Measurements from ENCODE around the gene KIAA1614.

The KIAA1614 gene, protein sequence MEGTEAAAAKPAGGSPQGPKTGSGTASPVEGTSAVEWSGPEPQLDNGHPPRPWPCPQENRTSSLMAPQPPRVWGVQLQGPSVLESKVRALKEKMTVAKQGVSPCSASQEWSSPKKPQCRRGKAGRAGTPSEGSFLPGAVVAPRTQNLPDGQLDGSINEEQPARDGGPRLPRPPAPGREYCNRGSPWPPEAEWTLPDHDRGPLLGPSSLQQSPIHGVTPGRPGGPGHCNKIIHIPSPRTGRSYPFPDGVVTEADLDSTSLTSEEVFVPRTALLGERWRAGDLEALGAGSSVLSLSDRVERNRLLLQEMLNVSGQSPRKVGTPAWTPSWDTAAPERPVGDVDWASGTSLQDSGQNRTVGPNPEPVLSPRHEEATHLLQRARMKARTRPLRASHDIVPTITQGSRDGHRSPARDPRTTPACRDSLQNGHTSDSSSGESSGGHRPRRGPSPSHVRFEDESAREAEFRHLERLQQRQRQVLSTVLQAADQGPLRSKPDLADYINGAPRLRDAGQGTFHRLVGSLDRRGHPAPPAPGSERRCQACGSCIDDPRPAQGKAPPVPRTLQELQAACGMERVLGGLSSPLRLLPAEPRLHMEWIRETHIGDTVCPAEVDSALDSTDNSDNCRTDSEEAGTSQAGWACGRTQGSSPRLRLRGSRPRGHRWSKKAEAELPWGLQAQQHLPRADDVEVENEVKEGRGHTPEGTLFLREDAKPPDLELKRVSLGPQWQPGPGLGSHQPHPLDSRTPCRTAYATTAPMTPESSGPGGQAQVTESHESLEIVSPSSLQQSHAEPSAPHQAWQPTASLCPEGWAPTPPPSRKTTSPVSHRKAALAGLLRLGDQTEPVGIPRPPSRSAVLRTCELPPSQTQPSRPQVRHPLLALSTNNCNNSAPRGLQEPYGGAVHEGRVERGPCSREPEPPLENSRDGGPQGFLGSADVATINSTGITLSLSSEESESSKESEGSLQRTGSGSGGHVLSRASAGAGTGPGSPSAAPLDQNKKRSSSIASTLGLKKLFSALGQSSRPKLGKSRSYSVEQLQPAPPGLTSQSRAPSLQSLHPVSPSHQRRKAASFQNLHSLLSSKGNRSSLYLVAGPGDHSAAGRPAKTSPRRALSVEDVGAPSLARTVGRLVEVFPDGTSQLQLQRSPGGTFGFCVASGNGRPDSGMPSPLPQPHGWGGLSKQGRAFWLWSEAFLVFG

DNA sequence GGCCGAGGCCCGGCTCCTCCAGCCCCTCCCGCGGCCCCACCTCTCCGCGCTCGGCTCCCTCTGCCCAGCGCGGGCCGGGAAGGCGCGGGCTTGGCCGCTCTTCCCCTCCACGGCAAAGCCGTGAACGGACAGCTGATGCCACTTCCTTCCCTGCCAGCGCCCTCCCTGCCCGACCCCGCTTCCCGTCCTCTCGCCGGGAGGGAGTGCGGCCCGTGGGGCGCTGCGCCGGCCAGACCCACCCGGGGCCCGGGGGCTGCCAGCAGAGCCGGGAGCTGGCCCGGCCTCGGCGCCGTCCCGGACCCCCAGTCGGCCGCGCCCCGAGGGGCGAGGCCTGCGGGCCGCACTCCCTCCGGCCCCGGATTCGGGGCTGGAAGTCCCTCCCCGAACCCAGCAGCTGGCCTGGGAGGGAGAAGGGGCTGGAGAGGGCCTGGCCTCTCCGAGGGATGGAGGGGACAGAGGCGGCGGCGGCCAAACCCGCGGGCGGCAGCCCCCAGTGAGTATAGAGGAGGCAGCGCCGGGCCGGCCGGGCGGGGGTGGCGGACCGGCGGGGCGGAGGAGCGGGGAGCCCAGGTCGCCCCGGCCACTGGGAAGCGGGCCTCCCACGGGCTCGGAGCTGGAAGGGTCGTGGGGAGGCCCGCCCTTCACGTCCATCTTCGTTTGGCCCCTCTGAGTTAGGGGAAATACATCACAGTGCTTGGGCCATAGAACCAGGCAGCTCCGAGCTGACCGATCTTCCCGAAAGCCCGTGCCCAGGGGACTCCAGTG lies at the start of gene KIAA1614:
Gene KIAA1614 (plus strand): TSS at position 97 of the 765 bp plus-strand sequence. CDS start 347 bp downstream, at position 444.
- Mint-ChIP-seq H3K9me3 (ENCODE audit: low read depth) (no peaks in the 10 kb centered on the region), H3K36me3 (no peaks in the 10 kb centered on the region), H3K27me3 (peaks cover 28% of the 10 kb centered on the region), H3K4me3 (peak within 1 kb of the TSS; percentile 59), H3K27ac (no peak within 1 kb of the TSS), H3K4me1 (ENCODE audit: low read depth) (peaks cover 5% of the 10 kb centered on the region)

DNA sequence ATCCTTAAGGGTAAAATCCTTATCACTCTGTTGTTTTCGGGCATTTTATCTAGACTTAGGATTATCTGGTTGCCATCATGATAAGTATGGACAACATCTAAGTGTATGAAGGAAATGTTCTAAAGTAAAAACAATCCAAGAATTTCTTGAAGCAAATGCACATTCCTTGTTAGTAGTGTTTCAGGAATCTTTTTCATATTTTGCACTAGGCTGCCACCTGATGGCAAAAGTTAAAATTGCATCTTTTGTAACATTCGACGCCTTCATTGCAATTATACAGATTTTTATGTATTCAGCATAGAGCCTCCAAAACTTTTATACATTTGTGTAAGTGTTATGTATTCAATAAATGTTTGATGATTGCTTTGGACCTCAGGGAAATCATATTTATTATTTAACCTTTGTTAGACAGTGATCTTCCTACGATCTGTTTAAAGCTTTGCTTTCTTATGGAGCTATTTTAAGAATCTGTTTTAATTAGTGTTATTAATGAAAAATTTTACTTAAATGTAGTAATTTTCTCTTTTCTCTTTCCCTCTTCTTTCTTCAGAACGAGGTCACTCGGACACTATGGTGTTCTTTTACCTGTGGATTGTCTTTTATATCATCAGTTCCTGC lies 49.4 kb upstream of the KIAA1614 start:
- H3K36me3 Mint-ChIP-seq = peaks cover 6% of the 10 kb centered on the region
- no peak overlapping the region for H3K4me3 Mint-ChIP-seq
- H3K27me3 Mint-ChIP-seq = no peaks in the 10 kb centered on the region
- H3K9me3 Mint-ChIP-seq (ENCODE audit: low read depth) = no peaks in the 10 kb centered on the region
- no peak overlapping the region for H3K27ac Mint-ChIP-seq
- no peaks in the 10 kb centered on the region for H3K4me1 Mint-ChIP-seq (ENCODE audit: low read depth)

DNA sequence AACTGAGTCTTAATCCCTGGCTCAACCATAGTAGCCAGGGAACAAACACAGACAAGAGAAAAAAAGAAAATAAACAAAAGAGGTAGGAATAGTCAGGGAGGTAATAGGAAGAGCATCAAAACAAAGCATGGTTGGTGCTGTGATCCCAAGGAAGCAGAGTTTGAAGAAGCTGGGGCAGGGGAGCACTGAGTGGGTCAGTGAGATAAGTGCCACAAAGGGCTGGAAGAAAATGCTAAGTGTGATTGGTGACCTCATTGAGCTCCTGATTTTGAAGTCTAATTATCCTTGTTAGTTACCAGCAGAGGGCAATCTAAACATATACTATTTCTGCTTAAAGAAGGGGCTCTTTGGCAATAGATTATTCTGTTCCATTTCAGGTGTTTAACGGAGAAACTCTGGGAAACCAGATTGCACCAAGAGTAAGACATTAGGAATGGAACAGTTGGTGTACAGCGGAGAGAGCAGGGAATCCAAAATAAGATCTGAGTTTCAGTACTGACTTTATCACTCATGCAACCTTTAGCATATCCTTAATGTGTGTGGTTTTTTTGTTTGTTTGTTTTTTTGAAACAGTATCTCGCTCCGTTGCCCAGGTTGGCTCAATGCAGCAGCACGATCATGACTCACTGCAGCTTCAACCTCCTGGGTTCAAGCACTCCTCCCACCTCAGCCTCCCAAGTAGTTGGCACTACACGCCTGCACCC lies 30.7 kb upstream of the KIAA1614 start:
- H3K36me3 Mint-ChIP-seq = peaks cover 13% of the 10 kb centered on the region
- no peaks in the 10 kb centered on the region for H3K9me3 Mint-ChIP-seq (ENCODE audit: low read depth)
- no peaks in the 10 kb centered on the region for H3K4me1 Mint-ChIP-seq (ENCODE audit: low read depth)
- no peak overlapping the region for H3K4me3 Mint-ChIP-seq
- H3K27ac Mint-ChIP-seq = peak overlapping the region; percentile 23
- H3K27me3 Mint-ChIP-seq = no peaks in the 10 kb centered on the region

DNA sequence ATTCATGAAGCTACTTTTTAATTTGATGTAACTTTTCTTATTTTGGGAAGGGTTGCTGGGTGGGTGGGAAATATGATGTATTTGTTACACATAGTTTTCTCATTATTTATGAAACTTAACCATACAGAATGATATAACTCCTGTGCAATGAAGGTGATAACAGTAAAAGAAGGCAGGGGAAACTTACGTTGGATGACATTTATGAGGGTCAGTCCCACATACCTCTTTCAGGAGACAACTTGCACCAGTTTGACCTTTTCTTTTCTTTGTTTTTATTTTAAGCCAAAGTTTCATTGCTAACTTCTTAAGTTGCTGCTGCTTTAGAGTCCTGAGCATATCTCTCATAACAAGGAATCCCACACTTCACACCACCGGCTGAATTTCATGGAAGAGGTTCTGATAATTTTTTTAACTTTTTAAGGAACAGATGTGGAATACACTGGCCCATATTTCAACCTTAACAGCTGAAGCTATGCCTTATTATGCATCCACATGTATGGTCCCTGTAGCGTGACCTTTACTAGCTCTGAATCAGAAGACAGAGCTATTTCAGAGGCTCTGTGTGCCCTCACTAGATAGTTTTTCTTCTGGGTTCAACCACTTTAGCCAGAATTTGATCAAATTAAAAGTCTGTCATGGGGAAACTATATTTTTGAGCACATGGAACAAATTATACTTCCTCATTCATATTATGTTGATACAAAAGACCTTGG lies 28.0 kb upstream of the KIAA1614 start:
- H3K27me3 Mint-ChIP-seq = no peaks in the 10 kb centered on the region
- H3K27ac Mint-ChIP-seq = no peak overlapping the region

DNA sequence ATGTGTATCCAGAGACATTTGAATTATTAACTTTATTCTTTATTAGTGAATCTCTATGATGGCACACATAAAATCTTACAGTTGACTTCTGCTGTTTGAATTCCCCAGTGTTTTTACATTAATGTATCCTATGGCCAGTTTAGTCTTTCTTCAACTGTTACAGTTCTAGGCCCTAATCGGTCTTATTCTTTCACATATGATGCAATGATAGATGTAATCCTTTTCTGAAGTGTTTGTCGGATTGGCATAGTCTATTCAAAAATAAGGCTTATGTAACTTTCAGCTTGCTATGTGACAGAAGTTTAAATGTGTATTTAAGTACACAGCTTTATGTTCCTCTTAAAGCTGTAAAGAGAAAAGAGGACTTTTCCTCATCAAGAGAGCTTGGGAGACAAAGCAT lies 26.4 kb upstream of the KIAA1614 start:
- Mint-ChIP-seq H3K4me3 (no peak overlapping the region), H3K9me3 (ENCODE audit: low read depth) (no peaks in the 10 kb centered on the region), H3K36me3 (peaks cover 13% of the 10 kb centered on the region), H3K4me1 (ENCODE audit: low read depth) (no peaks in the 10 kb centered on the region), H3K27me3 (no peaks in the 10 kb centered on the region), H3K27ac (peak overlapping the region; percentile 9)

More for the DNA sequence above, 28.0 kb upstream of the KIAA1614 start:
- Mint-ChIP-seq H3K4me1 (ENCODE audit: low read depth) (no peaks in the 10 kb centered on the region), H3K9me3 (ENCODE audit: low read depth) (no peaks in the 10 kb centered on the region), H3K36me3 (peaks cover 16% of the 10 kb centered on the region), H3K4me3 (no peak overlapping the region)

DNA sequence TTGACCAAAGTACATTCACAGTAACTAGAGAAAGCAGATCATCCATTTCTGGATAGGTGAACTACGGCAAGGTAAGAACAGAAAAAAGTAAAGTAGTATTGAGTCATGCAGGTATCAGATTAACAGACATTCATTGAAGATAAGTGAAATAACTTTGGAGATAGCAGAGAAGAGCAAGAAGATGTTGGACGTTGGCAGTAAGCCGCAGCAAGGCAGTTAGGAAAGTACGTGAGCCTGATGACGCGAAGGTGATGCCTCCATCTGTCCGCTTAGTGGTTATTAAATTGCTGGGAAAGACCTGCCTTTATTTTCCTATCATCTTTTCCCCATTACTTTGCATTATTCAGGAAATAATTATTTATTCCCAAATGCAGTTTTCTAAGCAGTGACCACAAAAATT lies 24.9 kb upstream of the KIAA1614 start:
- H3K27ac Mint-ChIP-seq = no peak overlapping the region
- H3K9me3 Mint-ChIP-seq (ENCODE audit: low read depth) = no peaks in the 10 kb centered on the region
- no peaks in the 10 kb centered on the region for H3K27me3 Mint-ChIP-seq
- peaks cover 2% of the 10 kb centered on the region for H3K4me1 Mint-ChIP-seq (ENCODE audit: low read depth)
- H3K4me3 Mint-ChIP-seq = no peak overlapping the region
- peaks cover 9% of the 10 kb centered on the region for H3K36me3 Mint-ChIP-seq

DNA sequence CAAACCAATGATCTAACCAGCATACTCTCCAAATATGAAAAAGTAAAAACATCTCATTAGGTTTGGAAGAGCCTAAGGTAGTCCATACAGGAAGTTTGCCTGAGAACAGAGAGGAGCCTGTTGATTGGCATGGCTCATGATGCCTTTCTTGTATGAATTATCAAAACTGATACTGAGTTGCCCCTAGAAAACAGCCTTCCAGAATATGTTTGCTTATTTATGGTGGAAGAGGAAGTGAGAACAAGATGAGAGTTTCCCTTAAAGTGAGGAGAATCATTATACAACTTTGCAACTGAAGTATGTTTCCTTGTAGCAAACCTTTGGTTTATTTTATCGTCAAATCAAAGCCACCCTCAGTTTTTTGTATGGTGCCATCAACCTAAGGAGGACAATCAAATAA lies 23.8 kb upstream of the KIAA1614 start:
- H3K9me3 Mint-ChIP-seq (ENCODE audit: low read depth) = no peaks in the 10 kb centered on the region
- peaks cover 6% of the 10 kb centered on the region for H3K36me3 Mint-ChIP-seq
- H3K27me3 Mint-ChIP-seq = no peaks in the 10 kb centered on the region
- H3K27ac Mint-ChIP-seq = no peak overlapping the region
- peaks cover 5% of the 10 kb centered on the region for H3K4me1 Mint-ChIP-seq (ENCODE audit: low read depth)
- H3K4me3 Mint-ChIP-seq = no peak overlapping the region

DNA sequence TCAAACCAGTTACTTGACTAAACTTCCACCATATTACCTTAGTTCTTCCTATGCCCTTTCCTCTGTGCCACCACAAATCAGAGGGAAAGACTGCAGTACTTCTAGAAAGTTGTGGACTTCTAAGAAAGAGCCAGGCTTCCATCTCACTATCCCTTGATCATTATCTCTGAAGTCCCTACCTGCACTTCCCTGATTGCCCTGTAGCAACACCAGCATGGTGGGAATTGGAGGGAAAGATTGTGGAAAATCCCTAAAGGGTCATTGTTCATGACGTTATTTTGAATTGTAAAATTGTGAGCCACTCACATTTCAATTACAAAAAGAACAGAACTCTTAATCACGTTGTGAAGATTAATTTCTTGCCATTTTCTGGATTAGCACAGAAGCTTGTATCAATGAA lies 23.4 kb upstream of the KIAA1614 start:
- no peaks in the 10 kb centered on the region for H3K9me3 Mint-ChIP-seq (ENCODE audit: low read depth)
- no peak overlapping the region for H3K4me3 Mint-ChIP-seq
- peaks cover 8% of the 10 kb centered on the region for H3K4me1 Mint-ChIP-seq (ENCODE audit: low read depth)
- H3K36me3 Mint-ChIP-seq = peaks cover 8% of the 10 kb centered on the region
- H3K27ac Mint-ChIP-seq = no peak overlapping the region
- H3K27me3 Mint-ChIP-seq = no peaks in the 10 kb centered on the region

DNA sequence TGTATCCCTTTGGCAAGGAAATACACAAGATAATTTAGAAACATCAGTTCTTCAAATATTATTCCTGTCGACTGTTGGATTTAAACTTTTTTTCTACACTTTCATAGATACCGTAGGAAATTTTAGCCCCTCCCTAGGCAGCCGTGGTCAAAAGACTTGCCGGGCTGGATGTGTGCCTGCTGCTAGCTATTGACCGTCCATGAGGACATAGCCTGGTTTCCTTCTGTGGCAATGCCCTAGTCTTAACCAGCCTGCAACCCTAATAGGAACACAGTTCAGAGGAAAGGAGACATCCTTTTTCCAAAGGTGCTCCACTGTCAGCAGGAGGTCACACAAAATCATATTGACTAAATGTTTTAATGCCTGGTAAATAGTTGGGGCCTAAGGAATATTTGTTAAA lies 20.4 kb upstream of the KIAA1614 start:
- Mint-ChIP-seq H3K4me3 (no peak overlapping the region), H3K27ac (no peak overlapping the region), H3K4me1 (ENCODE audit: low read depth) (peaks cover 8% of the 10 kb centered on the region), H3K36me3 (peaks cover 10% of the 10 kb centered on the region), H3K27me3 (no peaks in the 10 kb centered on the region), H3K9me3 (ENCODE audit: low read depth) (no peaks in the 10 kb centered on the region)

DNA sequence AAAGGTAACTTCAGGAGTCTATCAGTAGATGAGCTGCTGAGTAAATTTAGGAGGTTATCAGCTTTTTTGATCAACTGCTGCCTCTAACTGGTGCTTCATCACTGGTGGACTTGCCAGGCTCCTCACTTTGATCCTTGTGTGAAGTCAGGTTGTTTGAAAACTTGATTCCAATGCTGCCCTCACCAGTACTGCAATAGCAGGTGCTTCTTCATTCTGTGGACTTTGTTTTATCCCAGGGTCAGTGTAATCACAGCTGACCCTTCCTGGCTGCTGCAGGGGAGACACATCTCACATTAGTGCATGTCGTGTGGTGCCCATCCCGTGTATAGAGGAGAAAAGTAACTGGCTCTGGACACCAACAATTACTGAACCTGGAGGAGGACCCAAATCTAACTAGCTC lies 20.0 kb upstream of the KIAA1614 start:
- H3K4me3 Mint-ChIP-seq = no peak overlapping the region
- H3K27ac Mint-ChIP-seq = no peak overlapping the region
- peaks cover 8% of the 10 kb centered on the region for H3K4me1 Mint-ChIP-seq (ENCODE audit: low read depth)

DNA sequence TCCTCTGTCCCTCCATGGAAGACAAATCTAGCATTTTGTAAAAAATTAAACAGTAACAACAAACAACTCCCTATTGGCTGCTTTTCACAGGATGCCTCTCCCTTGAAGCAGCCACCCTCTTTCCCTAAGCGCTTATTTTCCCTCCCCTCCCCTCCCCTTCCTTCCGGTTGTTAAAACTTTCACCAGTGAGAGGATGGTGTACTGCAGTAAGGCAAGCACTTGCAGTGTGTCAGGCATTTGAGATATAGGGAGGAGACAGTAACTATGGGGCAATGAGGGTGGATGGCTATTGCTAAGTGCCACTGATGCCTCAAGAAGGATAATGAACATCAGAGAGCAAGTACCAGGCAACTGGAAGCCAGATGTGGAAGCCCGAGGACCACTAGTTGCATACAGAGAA lies 19.1 kb upstream of the KIAA1614 start:
- H3K27me3 Mint-ChIP-seq = no peaks in the 10 kb centered on the region
- peaks cover 7% of the 10 kb centered on the region for H3K36me3 Mint-ChIP-seq
- peaks cover 8% of the 10 kb centered on the region for H3K4me1 Mint-ChIP-seq (ENCODE audit: low read depth)
- no peak overlapping the region for H3K4me3 Mint-ChIP-seq
- no peaks in the 10 kb centered on the region for H3K9me3 Mint-ChIP-seq (ENCODE audit: low read depth)
- no peak overlapping the region for H3K27ac Mint-ChIP-seq

More for the DNA sequence above, 20.0 kb upstream of the KIAA1614 start:
- no peaks in the 10 kb centered on the region for H3K9me3 Mint-ChIP-seq (ENCODE audit: low read depth)
- H3K36me3 Mint-ChIP-seq = peaks cover 8% of the 10 kb centered on the region
- no peaks in the 10 kb centered on the region for H3K27me3 Mint-ChIP-seq

DNA sequence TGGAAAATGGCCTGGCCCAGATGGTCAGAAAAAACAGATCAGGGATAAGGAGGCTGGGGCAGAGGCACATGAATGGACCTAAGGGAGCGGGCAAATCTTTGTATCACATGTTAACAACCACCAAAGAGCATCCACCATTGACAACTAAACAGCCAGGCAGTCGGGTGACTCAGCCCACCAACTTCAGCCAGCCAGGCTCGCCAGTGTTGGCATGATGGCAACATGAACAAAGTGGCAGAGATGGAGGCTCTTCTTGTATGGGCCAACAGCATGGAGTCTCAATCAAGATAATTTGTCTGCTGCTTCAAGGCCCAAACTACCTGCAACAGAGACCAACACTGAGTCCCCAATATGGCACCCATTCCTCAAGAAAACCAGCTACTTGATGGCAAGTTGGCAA lies 16.5 kb upstream of the KIAA1614 start:
- no peaks in the 10 kb centered on the region for H3K27me3 Mint-ChIP-seq
- no peaks in the 10 kb centered on the region for H3K9me3 Mint-ChIP-seq (ENCODE audit: low read depth)
- no peak overlapping the region for H3K27ac Mint-ChIP-seq
- H3K36me3 Mint-ChIP-seq = peaks cover 7% of the 10 kb centered on the region
- peaks cover 8% of the 10 kb centered on the region for H3K4me1 Mint-ChIP-seq (ENCODE audit: low read depth)
- H3K4me3 Mint-ChIP-seq = no peak overlapping the region
